SK-N-SH (cell line): ENCODE data around the gene JOSD2.

Experiments used
- EP300 ChIP-seq, 2 experiments: IDR thresholded peaks; 2 replicates each; pipeline versions ENCODE4 v1.4.0 to v1.6.1; 2012; ENCODE audit warnings: borderline replicate concordance in 1 of 2, low read depth in 1 of 2, low read length in 1 of 2
- TF ChIP-seq, protein P1 (sequence below): IDR thresholded peaks from 2 replicates; pipeline ENCODE4 v1.6.1; 2012; ENCODE audit warnings: mild to moderate bottlenecking, low read depth, low read length, moderate library complexity
- TF ChIP-seq, protein P2 (sequence below): fragments of 200-600 bp; sonication (generic); IDR thresholded peaks from 2 replicates; pipeline ENCODE4 v1.6.1; 2017; ENCODE audit warnings: antibody characterized with exemption, mild to moderate bottlenecking, moderate library complexity

DNA sequence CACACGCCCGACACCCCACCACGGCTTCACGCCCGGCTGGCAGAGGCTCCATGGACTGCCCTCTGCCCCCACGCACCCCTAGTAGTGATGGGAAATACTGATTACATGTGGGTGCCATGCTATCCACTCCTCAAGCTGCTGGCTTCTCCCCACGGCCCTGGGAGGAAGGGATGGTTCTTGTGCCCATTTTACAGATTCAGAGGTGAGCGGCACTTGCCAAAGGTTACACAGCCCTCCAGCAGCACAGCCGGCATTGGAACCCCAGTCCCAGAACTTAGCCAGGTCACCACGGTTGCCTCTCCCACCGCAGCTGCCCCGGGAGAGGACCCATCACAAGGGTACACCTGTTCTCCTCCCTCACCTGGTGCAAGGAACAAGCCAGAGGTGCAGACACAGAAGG, 44.0 kb upstream of the JOSD2 start:
- TF ChIP-seq, protein P1, sequence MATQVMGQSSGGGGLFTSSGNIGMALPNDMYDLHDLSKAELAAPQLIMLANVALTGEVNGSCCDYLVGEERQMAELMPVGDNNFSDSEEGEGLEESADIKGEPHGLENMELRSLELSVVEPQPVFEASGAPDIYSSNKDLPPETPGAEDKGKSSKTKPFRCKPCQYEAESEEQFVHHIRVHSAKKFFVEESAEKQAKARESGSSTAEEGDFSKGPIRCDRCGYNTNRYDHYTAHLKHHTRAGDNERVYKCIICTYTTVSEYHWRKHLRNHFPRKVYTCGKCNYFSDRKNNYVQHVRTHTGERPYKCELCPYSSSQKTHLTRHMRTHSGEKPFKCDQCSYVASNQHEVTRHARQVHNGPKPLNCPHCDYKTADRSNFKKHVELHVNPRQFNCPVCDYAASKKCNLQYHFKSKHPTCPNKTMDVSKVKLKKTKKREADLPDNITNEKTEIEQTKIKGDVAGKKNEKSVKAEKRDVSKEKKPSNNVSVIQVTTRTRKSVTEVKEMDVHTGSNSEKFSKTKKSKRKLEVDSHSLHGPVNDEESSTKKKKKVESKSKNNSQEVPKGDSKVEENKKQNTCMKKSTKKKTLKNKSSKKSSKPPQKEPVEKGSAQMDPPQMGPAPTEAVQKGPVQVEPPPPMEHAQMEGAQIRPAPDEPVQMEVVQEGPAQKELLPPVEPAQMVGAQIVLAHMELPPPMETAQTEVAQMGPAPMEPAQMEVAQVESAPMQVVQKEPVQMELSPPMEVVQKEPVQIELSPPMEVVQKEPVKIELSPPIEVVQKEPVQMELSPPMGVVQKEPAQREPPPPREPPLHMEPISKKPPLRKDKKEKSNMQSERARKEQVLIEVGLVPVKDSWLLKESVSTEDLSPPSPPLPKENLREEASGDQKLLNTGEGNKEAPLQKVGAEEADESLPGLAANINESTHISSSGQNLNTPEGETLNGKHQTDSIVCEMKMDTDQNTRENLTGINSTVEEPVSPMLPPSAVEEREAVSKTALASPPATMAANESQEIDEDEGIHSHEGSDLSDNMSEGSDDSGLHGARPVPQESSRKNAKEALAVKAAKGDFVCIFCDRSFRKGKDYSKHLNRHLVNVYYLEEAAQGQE, result no peak
- TF ChIP-seq, protein P2, sequence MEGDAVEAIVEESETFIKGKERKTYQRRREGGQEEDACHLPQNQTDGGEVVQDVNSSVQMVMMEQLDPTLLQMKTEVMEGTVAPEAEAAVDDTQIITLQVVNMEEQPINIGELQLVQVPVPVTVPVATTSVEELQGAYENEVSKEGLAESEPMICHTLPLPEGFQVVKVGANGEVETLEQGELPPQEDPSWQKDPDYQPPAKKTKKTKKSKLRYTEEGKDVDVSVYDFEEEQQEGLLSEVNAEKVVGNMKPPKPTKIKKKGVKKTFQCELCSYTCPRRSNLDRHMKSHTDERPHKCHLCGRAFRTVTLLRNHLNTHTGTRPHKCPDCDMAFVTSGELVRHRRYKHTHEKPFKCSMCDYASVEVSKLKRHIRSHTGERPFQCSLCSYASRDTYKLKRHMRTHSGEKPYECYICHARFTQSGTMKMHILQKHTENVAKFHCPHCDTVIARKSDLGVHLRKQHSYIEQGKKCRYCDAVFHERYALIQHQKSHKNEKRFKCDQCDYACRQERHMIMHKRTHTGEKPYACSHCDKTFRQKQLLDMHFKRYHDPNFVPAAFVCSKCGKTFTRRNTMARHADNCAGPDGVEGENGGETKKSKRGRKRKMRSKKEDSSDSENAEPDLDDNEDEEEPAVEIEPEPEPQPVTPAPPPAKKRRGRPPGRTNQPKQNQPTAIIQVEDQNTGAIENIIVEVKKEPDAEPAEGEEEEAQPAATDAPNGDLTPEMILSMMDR, result no peak
- no peak for TF ChIP-seq EP300 (IDR thresholded peaks at IDR 0.05; ENCODE audit: borderline replicate concordance in 1 of 2, low read depth in 1 of 2, low read length in 1 of 2)
